K562 (cell line): ENCODE data around the gene DSTYK.

Source experiments
- BRF2 ChIP-seq: IDR thresholded peaks from 3 replicates; pipeline ENCODE4 v1.6.1; 2011; ENCODE audit warnings: borderline replicate concordance, mild to moderate bottlenecking; ENCODE audit not compliant: insufficient read length, insufficient read depth
- CHD2 ChIP-seq: IDR thresholded peaks from 2 replicates; pipeline ENCODE4 v1.6.1; 2011; ENCODE audit warnings: low read depth, low read length
- CTCF ChIP-seq, 3 experiments: IDR thresholded peaks in 2 of 3; conservative IDR thresholded peaks in 1 of 3; 2 replicates each; pipeline ENCODE4 v1.5.1; 2011 to 2012; ENCODE audit warnings: low read length in 3 of 3, mild to moderate bottlenecking in 3 of 3, control low read depth in 2 of 3, improper control_type of control experiment in 1 of 3, inconsistent platforms in 1 of 3, low read depth in 1 of 3, mixed read lengths in 1 of 3, moderate library complexity in 1 of 3; ENCODE audit not compliant: insufficient read depth in 2 of 3
- EP300 ChIP-seq: IDR thresholded peaks from 2 replicates; pipeline ENCODE4 v1.6.1; 2012; ENCODE audit warnings: low read length, improper control_type of control experiment
- GTF2F1 ChIP-seq: IDR thresholded peaks from 2 replicates; pipeline ENCODE4 v1.6.1; 2011; ENCODE audit warnings: low read depth, low read length, improper control_type of control experiment
- HCFC1 ChIP-seq: IDR thresholded peaks from 2 replicates; pipeline ENCODE4 v1.6.1; 2012; ENCODE audit warnings: low read depth, low read length, improper control_type of control experiment
- MCM3 ChIP-seq: fragments of 450-650 bp; IDR thresholded peaks from 2 replicates; pipeline ENCODE4 v1.6.1; 2016
- NR1H2 ChIP-seq: sonication (generic); formaldehyde crosslinking; IDR thresholded peaks from 2 replicates; pipeline ENCODE4 v1.4.0; 2020; ENCODE audit warnings: mild to moderate bottlenecking, missing genetic modification reagents
- SMC3 ChIP-seq: conservative IDR thresholded peaks from 2 replicates; pipeline ENCODE4 v1.6.1; 2011; ENCODE audit warnings: low read depth, low read length, improper control_type of control experiment; ENCODE audit not compliant: insufficient read depth
- U2AF2 ChIP-seq: fragments of 200-400 bp; formaldehyde crosslinking; optimal IDR thresholded peaks from 2 replicates; pipeline ENCODE3; 2017; ENCODE audit warnings: low read depth, mild to moderate bottlenecking, low read length

GRCh38 chr1:205243350-205244191, 32.1 kb upstream of the DSTYK start:
- no peak for TF ChIP-seq HCFC1
- TF ChIP-seq MCM3: no peak
- no peak for TF ChIP-seq GTF2F1
- no peak for TF ChIP-seq BRF2
- TF ChIP-seq CTCF (IDR thresholded peaks at IDR 0.05 in 2 of 3, conservative IDR thresholded peaks at IDR 0.05 in 1 of 3; ENCODE audit: insufficient read depth in 2 of 3, low read depth in 1 of 3, low read length in 3 of 3): no peak
- TF ChIP-seq U2AF2: no peak
- TF ChIP-seq CHD2: no peak
- TF ChIP-seq NR1H2 (CRISPR knock-in tag): no peak
- TF ChIP-seq EP300: no peak
- TF ChIP-seq SMC3: no peak
